ENCODE measurements around the gene HNRNPA1.
"Not testable (repeated sequence)": the region's sequence is repeated elsewhere in the genome, so short reads cannot be mapped to it uniquely, and the experiment has no call there.

Gene HNRNPA1

GRCh38 chr12:54282949-54283593, 2.5 kb downstream of the HNRNPA1 start:
- DNase-seq (ENCODE audit: low read depth in 1 of 2, low spot score in 1 of 2) = peak in 1 of 2 experiments; percentile 31
- Histone ChIP-seq H3K27me3 (ENCODE audit: insufficient read depth, poor library complexity, severe bottlenecking) (no peaks in the 10 kb centered on the region), H3K27ac (replicated peaks) (peak overlapping the region; percentile 99), H3K4me3 (replicated peaks; ENCODE audit: insufficient read depth, low read length) (peak overlapping the region; percentile 71)
- TF ChIP-seq POLR2AphosphoS5 (IDR thresholded peaks at IDR 0.05; ENCODE audit: low read depth) (peak; percentile 49; the same call in 1 of the 2 replicates), SPI1 (IDR thresholded peaks at IDR 0.05; ENCODE audit: borderline replicate concordance, low read depth) (no peak), CTCF (IDR thresholded peaks at IDR 0.05; ENCODE audit: insufficient read depth, low read length) (no peak), REST (IDR thresholded peaks at IDR 0.05; ENCODE audit: insufficient replicate concordance, low read depth) (no peak), GABPA (IDR thresholded peaks at IDR 0.05; ENCODE audit: low read depth) (no peak)

- H3K27me3 ChIP-seq (ENCODE audit: insufficient read depth, poor library complexity, severe bottlenecking); DNase-seq (ENCODE audit: low read depth in 1 of 2, low spot score in 1 of 2): not testable (repeated sequence)
- H3K4me3 ChIP-seq (replicated peaks; ENCODE audit: insufficient read depth, low read length) = peak overlapping the region; percentile 71
- H3K27ac ChIP-seq (replicated peaks) = peak overlapping the region; percentile 99
These were observed 3.7 kb downstream of the HNRNPA1 start for GRCh38 chr12:54284070-54284780.

- H3K4me3 ChIP-seq (replicated peaks; ENCODE audit: insufficient read depth, low read length) = no peak overlapping the region; the same call in 1 of the 2 replicates
- TF ChIP-seq REST (IDR thresholded peaks at IDR 0.05; ENCODE audit: insufficient replicate concordance, low read depth) (no peak), GABPA (IDR thresholded peaks at IDR 0.05; ENCODE audit: low read depth) (no peak), POLR2AphosphoS5 (IDR thresholded peaks at IDR 0.05; ENCODE audit: low read depth) (no peak)
- no peak for DNase-seq (ENCODE audit: low read depth in 1 of 2, low spot score in 1 of 2)
- H3K27me3 ChIP-seq (ENCODE audit: insufficient read depth, poor library complexity, severe bottlenecking) = no peaks in the 10 kb centered on the region
- peak overlapping the region; percentile 2; the same call in 1 of the 2 replicates for H3K27ac ChIP-seq (replicated peaks)
These were observed 4.9 kb downstream of the HNRNPA1 start for GRCh38 chr12:54285150-54286041.

- Histone ChIP-seq H3K4me3 (replicated peaks; ENCODE audit: insufficient read depth, low read length) (no peak overlapping the region), H3K27ac (replicated peaks) (peak overlapping the region; percentile 2), H3K27me3 (ENCODE audit: insufficient read depth, poor library complexity, severe bottlenecking) (no peaks in the 10 kb centered on the region)
- DNase-seq (ENCODE audit: low read depth in 1 of 2, low spot score in 1 of 2) = no peak
- TF ChIP-seq POLR2AphosphoS5 (IDR thresholded peaks at IDR 0.05; ENCODE audit: low read depth) (peak; percentile 89), CTCF (IDR thresholded peaks at IDR 0.05; ENCODE audit: insufficient read depth, low read length) (no peak), SPI1 (IDR thresholded peaks at IDR 0.05; ENCODE audit: borderline replicate concordance, low read depth) (peak; percentile 64; the same call in 1 of the 2 replicates), GABPA (IDR thresholded peaks at IDR 0.05; ENCODE audit: low read depth) (no peak), REST (IDR thresholded peaks at IDR 0.05; ENCODE audit: insufficient replicate concordance, low read depth) (no peak)
These were observed 5.8 kb downstream of the HNRNPA1 start for GRCh38 chr12:54286042-54287030.

Data from HL-60 (cell line).